Measurements from ENCODE around the gene PLCB4. TPM values are rescaled to one million over a fixed set of nuclear protein-coding genes. Genes with fewer than 3 reads are reported as not detected.

The PLCB4 gene
- total RNA-seq, 2 experiments from 2014 or later: not detected

- POLR2A ChIA-PET: no interaction called here
- Histone ChIP-seq H4K20me1 (ENCODE audit: insufficient read depth, low read length) (no peaks in the 10 kb centered on the region), H3K36me3 (ENCODE audit: insufficient read depth, low read length) (no peaks in the 10 kb centered on the region), H3K27ac (ENCODE audit: low read depth, low read length, poor library complexity, severe bottlenecking) (no peak overlapping the region), H3K4me2 (ENCODE audit: low read length) (no peak overlapping the region), H3K4me1 (ENCODE audit: insufficient read depth, low read length, poor library complexity, severe bottlenecking) (peaks cover 5% of the 10 kb centered on the region), H3K9me3 (ENCODE audit: low read length) (no peaks in the 10 kb centered on the region), H3K79me2 (ENCODE audit: insufficient read depth, low read depth, low read length) (no peaks in the 10 kb centered on the region), H2AFZ (ENCODE audit: low read length) (no peak overlapping the region), H3K4me3 (ENCODE audit: low read depth, low read length, poor library complexity, severe bottlenecking) (no peak overlapping the region), H3K9me2 (ENCODE audit: insufficient read depth, low read length) (no peaks in the 10 kb centered on the region)
- intact Hi-C loops (cut with micrococcal nuclease; ENCODE audit: unreplicated experiment): no loop called here
- CTCF ChIA-PET (ENCODE audit: unreplicated experiment): no interaction called here
- TF ChIP-seq CTCF (conservative IDR thresholded peaks at IDR 0.05; ENCODE audit: low read length) (no peak), EZH2phosphoT487 (IDR thresholded peaks at IDR 0.05; ENCODE audit: borderline replicate concordance, low read depth, low read length) (no peak)
- DNase-seq (ENCODE audit: low spot score): no peak
- no TSS peak for BruUV-seq (replicated peaks)
Observed at GRCh38 chr20:9515214-9515585, 446.3 kb downstream of the PLCB4 start.

GRCh38 chr20:9515741-9516233 lies 446.9 kb downstream of the PLCB4 start:
- BruUV-seq (replicated peaks): no TSS peak
- CTCF ChIA-PET (ENCODE audit: unreplicated experiment): no interaction called here
- intact Hi-C loops (cut with micrococcal nuclease; ENCODE audit: unreplicated experiment): no loop called here

More at GRCh38 chr20:9515741-9516233, 446.9 kb downstream of the PLCB4 start:
- Histone ChIP-seq H3K4me3 (ENCODE audit: low read depth, low read length, poor library complexity, severe bottlenecking) (no peak overlapping the region), H3K79me2 (ENCODE audit: insufficient read depth, low read depth, low read length) (no peaks in the 10 kb centered on the region), H3K36me3 (ENCODE audit: insufficient read depth, low read length) (no peaks in the 10 kb centered on the region), H3K4me2 (ENCODE audit: low read length) (no peak overlapping the region), H2AFZ (ENCODE audit: low read length) (no peak overlapping the region), H3K4me1 (ENCODE audit: insufficient read depth, low read length, poor library complexity, severe bottlenecking) (peaks cover 5% of the 10 kb centered on the region), H3K9me2 (ENCODE audit: insufficient read depth, low read length) (no peaks in the 10 kb centered on the region), H3K27ac (ENCODE audit: low read depth, low read length, poor library complexity, severe bottlenecking) (no peak overlapping the region), H3K9me3 (ENCODE audit: low read length) (no peaks in the 10 kb centered on the region), H4K20me1 (ENCODE audit: insufficient read depth, low read length) (no peaks in the 10 kb centered on the region)
- POLR2A ChIA-PET: no interaction called here
- DNase-seq (ENCODE audit: low spot score): no peak
- TF ChIP-seq CTCF (conservative IDR thresholded peaks at IDR 0.05; ENCODE audit: low read length): no peak
- no peak for TF ChIP-seq EZH2phosphoT487 (IDR thresholded peaks at IDR 0.05; ENCODE audit: borderline replicate concordance, low read depth, low read length)

Data from OCI-LY7 (cell line).